A549 (cell line): Measurements from ENCODE around the gene IFIT1. TPM values are rescaled to one million over a fixed set of nuclear protein-coding genes. Genes with fewer than 3 reads are reported as not detected.

Experiments used
- ATAC-seq, 2 experiments: fragments of 200-7000 bp in 1 of 2; fragments of >200 bp in 1 of 2; cut with Nextera tagmentation in 1 of 2; cut with Tn5 transposase in 1 of 2; 3 replicates each; pipeline versions ENCODE4 v1.8.0 to v1.9.1; 2018 to 2020; ENCODE audit warnings: mild to moderate bottlenecking in 1 of 2, moderate library complexity in 1 of 2
- CTCF ChIA-PET: fragments of 300-600 bp; sonication (Branson Sonifier 250); formaldehyde crosslinking; extraction: SDS; loops from one replicate; lab custom pipeline; 2021; ENCODE audit warnings: antibody characterized with exemption, inconsistent platforms; lab: Yijun Ruan, JAX
- POLR2A ChIA-PET: fragments of 350-600 bp; formaldehyde crosslinking; extraction: SDS; loops from one replicate; lab custom pipeline; 2021; ENCODE audit warnings: antibody characterized with exemption, inconsistent platforms; lab: Yijun Ruan, JAX
- DNase-seq, 2 experiments: peaks; one replicate each; pipeline versions ENCODE4 v3.0.0 to v3.0.0-alpha.2; 2011 to 2016; ENCODE audit warnings: low read depth in 1 of 2, low spot score in 1 of 2
- FAIRE-seq: peaks from 2 replicates; lab custom pipeline; 2011; peaks lifted over from hg19 to GRCh38; lab: Jason Lieb, UNC
- H3K27ac ChIP-seq, 2 experiments: fragments of >200 bp; sonication (Bioruptor Twin); formaldehyde crosslinking; 3 replicates each; pipeline ENCODE4 v1.5.1; 2016 to 2017
- H3K4me1 ChIP-seq: fragments of >200 bp; sonication (Bioruptor Twin); formaldehyde crosslinking; 3 replicates; pipeline ENCODE4 v1.6.1; 2016
- H3K4me2 ChIP-seq: fragments of >200 bp; sonication (Bioruptor Twin); formaldehyde crosslinking; 3 replicates; pipeline ENCODE4 v1.6.1; 2016
- H3K4me3 ChIP-seq: fragments of >200 bp; sonication (Bioruptor Twin); formaldehyde crosslinking; 3 replicates; pipeline ENCODE4 v1.5.1; 2016
- H3K9me3 ChIP-seq: fragments of >200 bp; sonication (Bioruptor Twin); formaldehyde crosslinking; 3 replicates; pipeline ENCODE4 v1.6.1; 2016
- CEBPB ChIP-seq, 2 experiments: fragments of >200 bp in 1 of 2; sonication (Bioruptor Twin) in 1 of 2; formaldehyde crosslinking in 1 of 2; IDR thresholded peaks; 2 replicates each; pipeline ENCODE4 v1.6.1; 2012 to 2016
- ELK1 ChIP-seq: fragments of 150-350 bp; IDR thresholded peaks from 2 replicates; pipeline ENCODE4 v1.6.1; 2014; ENCODE audit warnings: low read depth, mild to moderate bottlenecking, low read length
- FOSL2 ChIP-seq, 2 experiments: fragments of 450-650 bp in 1 of 2; fragments of >200 bp in 1 of 2; sonication (Bioruptor Twin) in 1 of 2; formaldehyde crosslinking; IDR thresholded peaks; 2 replicates each; pipeline versions ENCODE4 v1.5.0 to v1.6.1; 2016 to 2020; ENCODE audit warnings: mild to moderate bottlenecking in 1 of 2, moderate library complexity in 1 of 2
- HMGXB4 ChIP-seq: fragments of 250-450 bp; sonication (Bioruptor Pico); IDR thresholded peaks from 2 replicates; pipeline ENCODE4 v1.5.0; 2021; ENCODE audit warnings: mild to moderate bottlenecking, moderate library complexity, borderline replicate concordance
- HOXA7 ChIP-seq: fragments of 250-450 bp; sonication (Bioruptor Pico); IDR thresholded peaks from 2 replicates; pipeline ENCODE4 v1.5.0; 2020; ENCODE audit warnings: mild to moderate bottlenecking, moderate library complexity
- HOXB13 ChIP-seq: fragments of 250-450 bp; sonication (Bioruptor Pico); IDR thresholded peaks from 2 replicates; pipeline ENCODE4 v1.5.0; 2020; ENCODE audit warnings: low read depth, mild to moderate bottlenecking, moderate library complexity
- JUN ChIP-seq, 2 experiments: fragments of >200 bp; sonication (Bioruptor Twin); formaldehyde crosslinking; IDR thresholded peaks; 2 replicates in 1 of 2; 3 replicates in 1 of 2; pipeline ENCODE4 v1.6.1; 2016 to 2017
- KDM1A ChIP-seq: fragments of 200-600 bp; sonication (generic); IDR thresholded peaks from 2 replicates; pipeline ENCODE4 v1.6.1; 2016; ENCODE audit warnings: low read depth, mild to moderate bottlenecking
- KDM5A ChIP-seq: fragments of 200-600 bp; sonication (generic); IDR thresholded peaks from 2 replicates; pipeline ENCODE4 v1.6.1; 2016; ENCODE audit warnings: antibody characterized with exemption, mild to moderate bottlenecking
- MAZ ChIP-seq: fragments of 150-350 bp; IDR thresholded peaks from 2 replicates; pipeline ENCODE4 v1.6.1; 2014; ENCODE audit warnings: antibody characterized with exemption, low read depth, low read length, borderline replicate concordance
- NPAS2 ChIP-seq: fragments of 250-450 bp; sonication (Bioruptor Pico); IDR thresholded peaks from 2 replicates; pipeline ENCODE4 v1.8.0; 2022; ENCODE audit warnings: mild to moderate bottlenecking, moderate library complexity, borderline replicate concordance
- RARB ChIP-seq: fragments of 250-450 bp; sonication (Bioruptor Pico); IDR thresholded peaks from 2 replicates; pipeline ENCODE4 v1.8.0; 2021; ENCODE audit warnings: mild to moderate bottlenecking, moderate library complexity
- RCOR1 ChIP-seq: fragments of 150-350 bp; IDR thresholded peaks from 2 replicates; pipeline ENCODE4 v1.6.1; 2014; ENCODE audit warnings: antibody characterized with exemption, low read length, low read depth
- TFCP2L1 ChIP-seq: fragments of 250-450 bp; sonication (Bioruptor Pico); IDR thresholded peaks from 2 replicates; pipeline ENCODE4 v1.5.0; 2021; ENCODE audit warnings: mild to moderate bottlenecking
- WGBS: methylation state at CpG from one replicate; pipeline ENCODE4 v1.1.6; 2017; ENCODE audit errors: missing lambda C conversion rate; 5-methylcytosine and 5-hydroxymethylcytosine counted together
- polyA plus RNA-seq, 4 experiments: library from polyadenylated mRNA; depleted of rRNA in 3 of 4; stranded (reverse); fragments of >200 nt; fragmentation: RNase III in 1 of 4; extraction: RNeasy Plus Mini Kit Qiagen cat#74134 plus additional on column Dnase treatment in 1 of 4; gene quantifications; 2 replicates in 3 of 4; 3 replicates in 1 of 4; pipeline ENCODE4 v1.2.3, GENCODE V29; 2011 to 2017
- TF ChIP-seq, protein P1 (sequence below): fragments of 250-450 bp; sonication (Bioruptor Pico); IDR thresholded peaks from 2 replicates; pipeline ENCODE4 v1.5.0; 2020; ENCODE audit warnings: low read depth, mild to moderate bottlenecking, moderate library complexity
- TF ChIP-seq, protein P2 (sequence below): fragments of >200 bp; sonication (Bioruptor Twin); formaldehyde crosslinking; IDR thresholded peaks from 3 replicates; pipeline ENCODE4 v1.6.1; 2016
- TF ChIP-seq, protein P3 (sequence below): fragments of 200-600 bp; sonication (generic); IDR thresholded peaks from 2 replicates; pipeline ENCODE4 v1.6.1; 2016; ENCODE audit warnings: antibody characterized with exemption, mild to moderate bottlenecking, moderate library complexity

IFIT1 gene
- polyA plus RNA-seq, 2 of the 4 experiments (the other 2 are of a cell fraction) = 2.5 to 2.8 TPM

DNA sequence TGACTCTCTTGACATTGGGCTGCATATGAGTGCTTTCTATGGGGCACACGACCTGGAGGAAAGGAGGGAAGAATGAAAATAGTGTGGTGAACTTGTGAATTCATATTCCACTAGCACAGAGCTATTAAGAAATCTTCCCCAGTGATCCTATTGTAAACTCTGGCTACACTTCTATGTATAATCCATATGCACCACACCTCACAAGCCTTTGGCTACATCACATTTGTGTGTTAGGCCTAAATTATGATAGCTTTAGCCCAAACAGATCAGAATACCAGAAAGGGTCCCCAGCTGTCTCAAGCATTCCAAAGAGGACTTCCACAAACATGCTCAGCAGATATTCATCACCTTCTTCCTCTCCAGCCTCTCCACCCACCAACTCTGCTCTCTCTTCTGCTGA is 24.3 kb upstream of the IFIT1 start:
- Histone ChIP-seq H3K4me3 (no peak overlapping the region), H3K4me1 (peaks cover 5% of the 10 kb centered on the region), H3K4me2 (no peak overlapping the region), H3K27ac (no peak overlapping the region), H3K9me3 (no peaks in the 10 kb centered on the region)
- DNase-seq (no peak), ATAC-seq (no peak), FAIRE-seq (no peak)
- 17% methylated on average over 1 of the region's 1 CpG for WGBS
- ChIA-PET CTCF (interaction anchor here (1.1 to 3.2 kb wide), 13 partner anchors 9 to 150 kb away, joined by 3 to 27 read pairs (median 11); partner anchors contain the start of gene IFIT2), POLR2A (no interaction called here)
- TF ChIP-seq NPAS2 (CRISPR knock-in tag) = no peak
- TF ChIP-seq, protein P1, sequence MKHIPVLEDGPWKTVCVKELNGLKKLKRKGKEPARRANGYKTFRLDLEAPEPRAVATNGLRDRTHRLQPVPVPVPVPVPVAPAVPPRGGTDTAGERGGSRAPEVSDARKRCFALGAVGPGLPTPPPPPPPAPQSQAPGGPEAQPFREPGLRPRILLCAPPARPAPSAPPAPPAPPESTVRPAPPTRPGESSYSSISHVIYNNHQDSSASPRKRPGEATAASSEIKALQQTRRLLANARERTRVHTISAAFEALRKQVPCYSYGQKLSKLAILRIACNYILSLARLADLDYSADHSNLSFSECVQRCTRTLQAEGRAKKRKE = no peak
- TF ChIP-seq RCOR1 = no peak
- TF ChIP-seq, protein P2, sequence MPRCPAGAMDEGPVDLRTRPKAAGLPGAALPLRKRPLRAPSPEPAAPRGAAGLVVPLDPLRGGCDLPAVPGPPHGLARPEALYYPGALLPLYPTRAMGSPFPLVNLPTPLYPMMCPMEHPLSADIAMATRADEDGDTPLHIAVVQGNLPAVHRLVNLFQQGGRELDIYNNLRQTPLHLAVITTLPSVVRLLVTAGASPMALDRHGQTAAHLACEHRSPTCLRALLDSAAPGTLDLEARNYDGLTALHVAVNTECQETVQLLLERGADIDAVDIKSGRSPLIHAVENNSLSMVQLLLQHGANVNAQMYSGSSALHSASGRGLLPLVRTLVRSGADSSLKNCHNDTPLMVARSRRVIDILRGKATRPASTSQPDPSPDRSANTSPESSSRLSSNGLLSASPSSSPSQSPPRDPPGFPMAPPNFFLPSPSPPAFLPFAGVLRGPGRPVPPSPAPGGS = no peak
- TF ChIP-seq TFCP2L1 (CRISPR knock-in tag) = no peak
- no peak for TF ChIP-seq HOXB13 (CRISPR knock-in tag)
- TF ChIP-seq ELK1 = no peak
- no peak for TF ChIP-seq CEBPB (IDR thresholded peaks at IDR 0.05)
- TF ChIP-seq MAZ = no peak
- no peak for TF ChIP-seq HMGXB4 (CRISPR knock-in tag)
- no peak for TF ChIP-seq FOSL2 (IDR thresholded peaks at IDR 0.05)
- no peak for TF ChIP-seq FOSL2 (CRISPR knock-in tag; IDR thresholded peaks at IDR 0.05)
- TF ChIP-seq RARB = no peak
- no peak for TF ChIP-seq JUN (IDR thresholded peaks at IDR 0.05)
- TF ChIP-seq KDM1A = no peak
- no peak for TF ChIP-seq KDM5A
- TF ChIP-seq, protein P3, sequence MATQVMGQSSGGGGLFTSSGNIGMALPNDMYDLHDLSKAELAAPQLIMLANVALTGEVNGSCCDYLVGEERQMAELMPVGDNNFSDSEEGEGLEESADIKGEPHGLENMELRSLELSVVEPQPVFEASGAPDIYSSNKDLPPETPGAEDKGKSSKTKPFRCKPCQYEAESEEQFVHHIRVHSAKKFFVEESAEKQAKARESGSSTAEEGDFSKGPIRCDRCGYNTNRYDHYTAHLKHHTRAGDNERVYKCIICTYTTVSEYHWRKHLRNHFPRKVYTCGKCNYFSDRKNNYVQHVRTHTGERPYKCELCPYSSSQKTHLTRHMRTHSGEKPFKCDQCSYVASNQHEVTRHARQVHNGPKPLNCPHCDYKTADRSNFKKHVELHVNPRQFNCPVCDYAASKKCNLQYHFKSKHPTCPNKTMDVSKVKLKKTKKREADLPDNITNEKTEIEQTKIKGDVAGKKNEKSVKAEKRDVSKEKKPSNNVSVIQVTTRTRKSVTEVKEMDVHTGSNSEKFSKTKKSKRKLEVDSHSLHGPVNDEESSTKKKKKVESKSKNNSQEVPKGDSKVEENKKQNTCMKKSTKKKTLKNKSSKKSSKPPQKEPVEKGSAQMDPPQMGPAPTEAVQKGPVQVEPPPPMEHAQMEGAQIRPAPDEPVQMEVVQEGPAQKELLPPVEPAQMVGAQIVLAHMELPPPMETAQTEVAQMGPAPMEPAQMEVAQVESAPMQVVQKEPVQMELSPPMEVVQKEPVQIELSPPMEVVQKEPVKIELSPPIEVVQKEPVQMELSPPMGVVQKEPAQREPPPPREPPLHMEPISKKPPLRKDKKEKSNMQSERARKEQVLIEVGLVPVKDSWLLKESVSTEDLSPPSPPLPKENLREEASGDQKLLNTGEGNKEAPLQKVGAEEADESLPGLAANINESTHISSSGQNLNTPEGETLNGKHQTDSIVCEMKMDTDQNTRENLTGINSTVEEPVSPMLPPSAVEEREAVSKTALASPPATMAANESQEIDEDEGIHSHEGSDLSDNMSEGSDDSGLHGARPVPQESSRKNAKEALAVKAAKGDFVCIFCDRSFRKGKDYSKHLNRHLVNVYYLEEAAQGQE = no peak
- no peak for TF ChIP-seq HOXA7
